DND-41 (cell line): Measurements from ENCODE around the gene SPINK6.

Experiments
- ATAC-seq: fragments of 200-7000 bp; cut with Tn5 transposase; 3 replicates; pipeline ENCODE4 v1.9.1; 2021; ENCODE audit warnings: low read depth; ENCODE audit not compliant: insufficient read depth
- DNase-seq: peaks from one replicate; pipeline ENCODE4 v3.0.0-alpha.2; 2020
- H2AFZ ChIP-seq: 2 replicates; pipeline ENCODE4 v1.6.0; 2012; ENCODE audit warnings: low read depth, low read length
- H3K27ac ChIP-seq: 2 replicates; pipeline ENCODE4 v1.5.1; 2012; ENCODE audit warnings: low read length, inconsistent platforms
- H3K27me3 ChIP-seq: fragments of 200-600 bp; sonication (generic); 2 replicates; pipeline ENCODE4 v1.6.0; 2012; ENCODE audit warnings: low read length, mild to moderate bottlenecking, inconsistent platforms; ENCODE audit not compliant: insufficient read depth, poor library complexity
- H3K36me3 ChIP-seq: 2 replicates; pipeline ENCODE4 v1.5.1; 2012; ENCODE audit warnings: low read length, inconsistent platforms; ENCODE audit not compliant: insufficient read depth
- H3K4me1 ChIP-seq: 2 replicates; pipeline ENCODE4 v1.5.1; 2012; ENCODE audit warnings: mild to moderate bottlenecking, low read length; ENCODE audit not compliant: insufficient read depth
- H3K4me2 ChIP-seq: 2 replicates; pipeline ENCODE4 v1.6.0; 2012; ENCODE audit warnings: mild to moderate bottlenecking, moderate library complexity, low read length, inconsistent platforms; ENCODE audit not compliant: insufficient read depth
- H3K4me3 ChIP-seq, 2 experiments: fragments of 200-600 bp in 1 of 2; shearing (Covaris generic) in 1 of 2; 2 replicates each; pipeline ENCODE4 v1.5.1; 2012 to 2016; ENCODE audit warnings: inconsistent platforms in 2 of 2, low read length in 2 of 2, mild to moderate bottlenecking in 2 of 2, low read depth in 1 of 2, moderate library complexity in 1 of 2
- H3K79me2 ChIP-seq: 2 replicates; pipeline ENCODE4 v1.6.0; 2012; ENCODE audit warnings: low read length, inconsistent platforms; ENCODE audit not compliant: insufficient read depth
- H3K9ac ChIP-seq: 2 replicates; pipeline ENCODE4 v1.6.0; 2012; ENCODE audit warnings: low read depth, mild to moderate bottlenecking, inconsistent platforms, low read length, moderate library complexity
- H3K9me3 ChIP-seq: 2 replicates; pipeline ENCODE4 v1.5.1; 2012; ENCODE audit warnings: low read length, moderate library complexity, mild to moderate bottlenecking, inconsistent platforms; ENCODE audit not compliant: insufficient read depth, severe bottlenecking
- H4K20me1 ChIP-seq: 2 replicates; pipeline ENCODE4 v1.6.0; 2012; ENCODE audit warnings: low read length; ENCODE audit not compliant: insufficient read depth
- EZH2 ChIP-seq: IDR thresholded peaks from 3 replicates; pipeline ENCODE4 v1.6.1; 2012; ENCODE audit warnings: borderline replicate concordance, low read depth, mild to moderate bottlenecking, moderate library complexity, low read length, inconsistent platforms; ENCODE audit not compliant: severe bottlenecking
- TF ChIP-seq, protein P1 (sequence below): IDR thresholded peaks from 2 replicates; pipeline ENCODE4 v1.5.1; 2012; ENCODE audit warnings: borderline replicate concordance, low read length, moderate library complexity, mild to moderate bottlenecking; ENCODE audit not compliant: poor library complexity, severe bottlenecking; ENCODE audit errors: extremely low read depth

Gene SPINK6

DNA sequence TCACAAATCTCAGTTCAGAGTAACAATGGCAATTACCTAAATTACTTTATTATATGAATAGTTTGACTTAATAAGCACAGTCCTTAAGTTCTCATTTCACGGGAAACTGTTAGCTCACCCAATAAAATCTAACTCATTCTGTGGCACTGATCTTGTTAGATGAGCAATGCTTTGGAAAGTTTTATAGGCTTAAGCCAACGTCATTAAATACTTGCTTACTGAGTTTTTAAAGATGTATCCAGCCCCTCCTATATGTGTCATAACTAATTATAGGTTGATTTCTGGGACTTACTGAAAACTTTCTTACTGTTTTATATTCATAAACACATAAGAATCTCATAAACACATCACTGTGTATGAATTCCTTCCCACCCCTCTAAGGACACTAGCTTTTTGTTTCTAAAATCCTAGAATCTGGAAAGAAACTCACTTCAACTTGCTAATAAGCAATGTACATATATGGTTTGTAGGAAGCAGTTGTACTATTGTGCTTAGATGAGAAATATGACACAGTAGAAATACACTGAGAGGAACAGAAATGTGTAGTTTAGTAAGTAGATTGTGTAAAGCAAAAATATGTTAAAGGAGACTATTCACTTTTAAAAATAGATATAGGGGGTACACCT, 21.4 kb downstream of the SPINK6 start:
- no peak overlapping the region for H3K4me2 ChIP-seq

DNA sequence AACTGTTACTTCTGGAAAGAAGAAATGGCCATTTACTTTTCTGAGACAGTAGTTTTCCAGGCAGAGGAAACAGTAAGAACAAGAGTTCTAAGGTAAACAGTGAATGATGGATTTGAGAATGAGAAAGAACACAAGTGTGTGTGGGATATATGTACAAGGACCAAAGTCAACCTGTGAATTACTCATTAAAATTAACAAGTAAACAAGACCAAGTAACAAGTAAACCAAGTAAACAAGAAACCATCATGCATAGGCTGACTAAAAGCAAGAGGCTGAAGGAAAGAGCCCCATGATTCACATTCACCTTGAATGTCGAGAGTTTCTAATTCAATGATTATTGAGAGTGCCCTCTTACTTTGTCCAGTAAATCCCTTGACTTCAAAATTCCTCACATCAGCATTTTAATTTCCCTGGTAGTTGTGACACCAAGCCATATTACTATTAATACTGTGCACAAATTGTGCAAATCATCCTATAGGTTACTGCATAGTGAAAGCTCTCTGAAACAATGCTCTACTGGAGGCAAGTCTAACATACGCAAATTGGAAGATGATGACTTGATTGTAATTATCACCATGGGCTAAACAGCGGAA, 25.6 kb downstream of the SPINK6 start:
- no peak overlapping the region for H2AFZ ChIP-seq
- ATAC-seq (no peak), DNase-seq (no peak)
- H3K9ac ChIP-seq, result no peak overlapping the region
- H3K79me2 ChIP-seq, result no peaks in the 10 kb centered on the region
- no peak overlapping the region for H3K27ac ChIP-seq
- H3K9me3 ChIP-seq, result no peaks in the 10 kb centered on the region
- H4K20me1 ChIP-seq, result no peaks in the 10 kb centered on the region
- no peaks in the 10 kb centered on the region for H3K36me3 ChIP-seq
- H3K4me3 ChIP-seq, result no peak overlapping the region
- no peaks in the 10 kb centered on the region for H3K27me3 ChIP-seq
- no peaks in the 10 kb centered on the region for H3K4me1 ChIP-seq
- no peak overlapping the region for H3K4me2 ChIP-seq
- TF ChIP-seq EZH2, result no peak
- TF ChIP-seq, protein P1, sequence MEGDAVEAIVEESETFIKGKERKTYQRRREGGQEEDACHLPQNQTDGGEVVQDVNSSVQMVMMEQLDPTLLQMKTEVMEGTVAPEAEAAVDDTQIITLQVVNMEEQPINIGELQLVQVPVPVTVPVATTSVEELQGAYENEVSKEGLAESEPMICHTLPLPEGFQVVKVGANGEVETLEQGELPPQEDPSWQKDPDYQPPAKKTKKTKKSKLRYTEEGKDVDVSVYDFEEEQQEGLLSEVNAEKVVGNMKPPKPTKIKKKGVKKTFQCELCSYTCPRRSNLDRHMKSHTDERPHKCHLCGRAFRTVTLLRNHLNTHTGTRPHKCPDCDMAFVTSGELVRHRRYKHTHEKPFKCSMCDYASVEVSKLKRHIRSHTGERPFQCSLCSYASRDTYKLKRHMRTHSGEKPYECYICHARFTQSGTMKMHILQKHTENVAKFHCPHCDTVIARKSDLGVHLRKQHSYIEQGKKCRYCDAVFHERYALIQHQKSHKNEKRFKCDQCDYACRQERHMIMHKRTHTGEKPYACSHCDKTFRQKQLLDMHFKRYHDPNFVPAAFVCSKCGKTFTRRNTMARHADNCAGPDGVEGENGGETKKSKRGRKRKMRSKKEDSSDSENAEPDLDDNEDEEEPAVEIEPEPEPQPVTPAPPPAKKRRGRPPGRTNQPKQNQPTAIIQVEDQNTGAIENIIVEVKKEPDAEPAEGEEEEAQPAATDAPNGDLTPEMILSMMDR, result no peak

More for the DNA sequence above, 21.4 kb downstream of the SPINK6 start:
- Histone ChIP-seq H3K9ac (no peak overlapping the region), H3K4me1 (no peaks in the 10 kb centered on the region), H3K79me2 (no peaks in the 10 kb centered on the region), H3K4me3 (no peak overlapping the region), H3K27ac (no peak overlapping the region), H4K20me1 (no peaks in the 10 kb centered on the region), H3K9me3 (no peaks in the 10 kb centered on the region), H2AFZ (no peak overlapping the region), H3K36me3 (no peaks in the 10 kb centered on the region), H3K27me3 (no peaks in the 10 kb centered on the region)
- TF ChIP-seq EZH2, result no peak
- TF ChIP-seq, protein P1, result no peak
- ATAC-seq (no peak), DNase-seq (no peak)

DNA sequence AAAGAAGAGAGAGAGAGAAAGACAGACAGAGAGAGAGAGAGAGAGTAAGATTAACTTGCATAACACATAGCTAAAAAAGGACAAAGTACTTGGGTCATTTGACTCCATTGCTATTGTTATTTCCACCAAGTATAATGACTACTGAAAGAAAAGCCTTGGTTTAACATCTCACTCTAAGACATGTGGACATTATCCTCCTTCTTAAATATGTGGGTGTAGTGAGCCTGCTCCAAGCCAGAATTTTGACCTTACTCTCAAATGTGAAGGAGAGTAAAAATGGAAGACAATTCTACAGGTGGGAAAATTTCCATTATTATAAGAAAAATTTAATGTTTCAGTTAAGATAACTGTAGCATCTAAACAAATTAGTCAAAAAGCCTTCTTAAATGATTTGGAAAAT, 27.0 kb downstream of the SPINK6 start:
- Histone ChIP-seq H3K4me3 (no peak overlapping the region), H3K27me3 (no peaks in the 10 kb centered on the region), H4K20me1 (no peaks in the 10 kb centered on the region), H3K9ac (no peak overlapping the region), H3K79me2 (no peaks in the 10 kb centered on the region), H3K9me3 (no peaks in the 10 kb centered on the region), H3K27ac (no peak overlapping the region), H3K4me1 (no peaks in the 10 kb centered on the region), H3K36me3 (no peaks in the 10 kb centered on the region), H3K4me2 (no peak overlapping the region), H2AFZ (no peak overlapping the region)
- ATAC-seq, result no peak
- TF ChIP-seq, protein P1, result no peak
- TF ChIP-seq EZH2, result no peak
- DNase-seq, result no peak
